RWPE2 (cell line): ENCODE data around the gene LAD1.

ENCODE experiments used
- ATAC-seq: fragments of 200-7000 bp; cut with Tn5 transposase; 3 replicates; pipeline ENCODE4 v1.9.1; 2021; ENCODE audit warnings: low read depth
- DNase-seq: peaks from one replicate; pipeline ENCODE4 v3.0.0-alpha.2; 2020; ENCODE audit warnings: low spot score
- H3K27ac ChIP-seq: fragments of 450-650 bp; 2 replicates; pipeline ENCODE4 v1.5.1; 2017; ENCODE audit warnings: mild to moderate bottlenecking; ENCODE audit not compliant: poor library complexity, severe bottlenecking
- H3K27me3 ChIP-seq: fragments of 250-450 bp; sonication (Bioruptor Pico); 2 replicates; pipeline ENCODE4 v1.5.1; 2021; ENCODE audit warnings: mild to moderate bottlenecking, moderate library complexity; ENCODE audit not compliant: insufficient read depth, poor library complexity, severe bottlenecking
- H3K36me3 ChIP-seq: fragments of 250-450 bp; sonication (Bioruptor Pico); 2 replicates; pipeline ENCODE4 v1.5.1; 2020; ENCODE audit warnings: low read depth, mild to moderate bottlenecking, moderate library complexity
- H3K4me1 ChIP-seq: fragments of 250-450 bp; sonication (Bioruptor Pico); 2 replicates; pipeline ENCODE4 v1.5.1; 2021; ENCODE audit warnings: mild to moderate bottlenecking, moderate library complexity; ENCODE audit not compliant: insufficient read depth, poor library complexity, severe bottlenecking
- H3K4me3 ChIP-seq: fragments of 250-450 bp; sonication (Bioruptor Pico); 2 replicates; pipeline ENCODE4 v1.5.1; 2021; ENCODE audit warnings: mild to moderate bottlenecking, moderate library complexity; ENCODE audit not compliant: severe bottlenecking
- H3K9me3 ChIP-seq: fragments of 250-450 bp; sonication (Bioruptor Pico); 2 replicates; pipeline ENCODE4 v1.5.1; 2021; ENCODE audit warnings: mild to moderate bottlenecking, moderate library complexity; ENCODE audit not compliant: severe bottlenecking
- CTCF ChIP-seq: fragments of 450-650 bp; IDR thresholded peaks from one replicate; pipeline ENCODE4 v1.5.1; 2017; ENCODE audit warnings: mild to moderate bottlenecking, moderate library complexity; ENCODE audit not compliant: poor library complexity, severe bottlenecking

Gene LAD1

GRCh38 chr1:201336711-201337450 is 62.2 kb downstream of the LAD1 start:
- no peaks in the 10 kb centered on the region for H3K36me3 ChIP-seq
- H3K27me3 ChIP-seq: no peaks in the 10 kb centered on the region
- DNase-seq: no peak
- TF ChIP-seq CTCF: no peak
- no peak overlapping the region for H3K4me3 ChIP-seq
- H3K9me3 ChIP-seq: peaks cover 2% of the 10 kb centered on the region
- H3K27ac ChIP-seq: no peak overlapping the region
- no peak for ATAC-seq
- no peaks in the 10 kb centered on the region for H3K4me1 ChIP-seq

- Histone ChIP-seq H3K27ac (no peak overlapping the region), H3K9me3 (peaks cover 2% of the 10 kb centered on the region), H3K4me3 (no peak overlapping the region), H3K4me1 (no peaks in the 10 kb centered on the region), H3K36me3 (0 out of 2 replicates have a peak, but pooled peaks cover under 1% of the 10 kb centered on the region), H3K27me3 (no peaks in the 10 kb centered on the region)
- no peak for ATAC-seq
- DNase-seq: no peak
- TF ChIP-seq CTCF: no peak
These were observed 63.2 kb downstream of the LAD1 start for GRCh38 chr1:201335901-201336300.

- DNase-seq (no peak), ATAC-seq (peak; percentile 28)
- H3K27me3 ChIP-seq: no peaks in the 10 kb centered on the region
- 0 out of 2 replicates have a peak, but pooled peaks cover 3% of the 10 kb centered on the region for H3K36me3 ChIP-seq
- H3K4me1 ChIP-seq: no peaks in the 10 kb centered on the region
- no peak for TF ChIP-seq CTCF
- H3K4me3 ChIP-seq: no peak overlapping the region
- H3K9me3 ChIP-seq: no peaks in the 10 kb centered on the region
- no peak overlapping the region for H3K27ac ChIP-seq
These were observed 63.8 kb downstream of the LAD1 start for GRCh38 chr1:201335174-201335870.

- Histone ChIP-seq H3K4me3 (no peak overlapping the region), H3K36me3 (0 out of 2 replicates have a peak, but pooled peaks cover 3% of the 10 kb centered on the region), H3K27ac (no peak overlapping the region), H3K27me3 (no peaks in the 10 kb centered on the region), H3K9me3 (no peaks in the 10 kb centered on the region), H3K4me1 (no peaks in the 10 kb centered on the region)
- TF ChIP-seq CTCF: no peak
- DNase-seq (no peak), ATAC-seq (no peak)
These were observed 64.6 kb downstream of the LAD1 start for GRCh38 chr1:201334325-201335173.
